Hematopoietic multipotent progenitor cell treated with erythropoietin and hydrocortisone succinate and interleukin-3 and kit ligand, for 17 days (in vitro differentiated cells): ENCODE measurements around the gene ARL14.

Experiments
- DNase-seq: peaks from one replicate; pipeline ENCODE4 v3.0.0-alpha.2; 2015; ENCODE audit warnings: low spot score

The ARL14 gene

GRCh38 chr3:160676547-160677303, at the start of gene ARL14:
ARL14 (plus strand) TSS chr3:160677160; CDS start chr3:160677347, 187 bp downstream.
- no peak for DNase-seq

GRCh38 chr3:160629491-160629890, 47.5 kb upstream of the ARL14 start:
- no peak for DNase-seq

GRCh38 chr3:160633361-160634083, 43.4 kb upstream of the ARL14 start:
- no peak for DNase-seq

GRCh38 chr3:160635213-160635612, 41.7 kb upstream of the ARL14 start:
- DNase-seq = no peak

GRCh38 chr3:160637086-160637485, 39.9 kb upstream of the ARL14 start:
- no peak for DNase-seq

GRCh38 chr3:160638184-160638583, 38.8 kb upstream of the ARL14 start:
- no peak for DNase-seq

- no peak for DNase-seq
These were observed 35.2 kb upstream of the ARL14 start for GRCh38 chr3:160641665-160642309.

- no peak for DNase-seq
These were observed 33.0 kb upstream of the ARL14 start for GRCh38 chr3:160643994-160644393.

GRCh38 chr3:160644491-160644890, 32.5 kb upstream of the ARL14 start:
- DNase-seq = no peak

GRCh38 chr3:160648701-160649100, 28.3 kb upstream of the ARL14 start:
- DNase-seq = no peak

GRCh38 chr3:160649596-160649995, 27.4 kb upstream of the ARL14 start:
- DNase-seq = no peak

GRCh38 chr3:160653512-160653911, 23.4 kb upstream of the ARL14 start:
- DNase-seq = no peak

- no peak for DNase-seq
These were observed 16.1 kb upstream of the ARL14 start for GRCh38 chr3:160660902-160661301.

GRCh38 chr3:160661660-160662059, 15.3 kb upstream of the ARL14 start:
- no peak for DNase-seq

GRCh38 chr3:160665231-160665630, 11.7 kb upstream of the ARL14 start:
- DNase-seq = no peak

- no peak for DNase-seq
These were observed 11.0 kb upstream of the ARL14 start for GRCh38 chr3:160665784-160666526.

GRCh38 chr3:160667452-160667851, 9.5 kb upstream of the ARL14 start:
- no peak for DNase-seq

GRCh38 chr3:160668454-160668853, 8.5 kb upstream of the ARL14 start:
- DNase-seq = no peak

GRCh38 chr3:160671231-160671630, 5.7 kb upstream of the ARL14 start:
- no peak for DNase-seq

- DNase-seq = no peak
These were observed 5.0 kb upstream of the ARL14 start for GRCh38 chr3:160671995-160672394.

GRCh38 chr3:160673188-160673587, 3.8 kb upstream of the ARL14 start:
- no peak for DNase-seq

GRCh38 chr3:160675566-160676124, 1.3 kb upstream of the ARL14 start:
- DNase-seq = no peak
